ENCODE results near the gene GSS. TPM values are rescaled to one million over a fixed set of nuclear protein-coding genes. Genes with fewer than 3 reads are reported as not detected.

GSS gene
- total RNA-seq, 1 experiment from 2014 or later: 95.9 TPM

- ChIA-PET POLR2A (ENCODE audit: unreplicated experiment) (no interaction called here), CTCF (no interaction called here)
- no peak overlapping the region for H3K27ac ChIP-seq (ENCODE audit: low read length)
- no peak overlapping the region for H3K9ac ChIP-seq (ENCODE audit: low read length)
- ATAC-seq (no peak), DNase-seq (no peak)
- no peaks in the 10 kb centered on the region for H3K9me2 ChIP-seq (replicated peaks; ENCODE audit: low read length)
- H3K4me2 ChIP-seq (ENCODE audit: low read length): no peak overlapping the region
- H3K4me1 ChIP-seq (ENCODE audit: insufficient read depth, low read length): no peaks in the 10 kb centered on the region
- H4K20me1 ChIP-seq (ENCODE audit: low read length): no peaks in the 10 kb centered on the region
- no TSS peak for BruUV-seq (replicated peaks)
- peaks cover 55% of the 10 kb centered on the region for H3K36me3 ChIP-seq (ENCODE audit: low read depth, low read length)
- TF ChIP-seq EZH2phosphoT487 (IDR thresholded peaks at IDR 0.05; ENCODE audit: borderline replicate concordance, low read length): no peak
- TF ChIP-seq EZH2 (IDR thresholded peaks at IDR 0.05; ENCODE audit: low read length, unreplicated experiment): no peak
- no peak for TF ChIP-seq CTCF (conservative IDR thresholded peaks at IDR 0.05; ENCODE audit: low read depth, low read length)
- H3K4me3 ChIP-seq (ENCODE audit: low read length): no peak overlapping the region
- no peaks in the 10 kb centered on the region for H3F3A ChIP-seq (ENCODE audit: low read length, unreplicated experiment)
- intact Hi-C loops (cut with micrococcal nuclease): no loop called here
- H3K9me3 ChIP-seq (ENCODE audit: low read length): no peaks in the 10 kb centered on the region
- H3K79me2 ChIP-seq (ENCODE audit: low read length): no peaks in the 10 kb centered on the region
- H2AFZ ChIP-seq (ENCODE audit: low read length): no peak overlapping the region
- no peaks in the 10 kb centered on the region for H3K27me3 ChIP-seq (ENCODE audit: low read length)
These were observed 48.6 kb upstream of the GSS start for GRCh38 chr20:35004051-35004725.

DNA sequence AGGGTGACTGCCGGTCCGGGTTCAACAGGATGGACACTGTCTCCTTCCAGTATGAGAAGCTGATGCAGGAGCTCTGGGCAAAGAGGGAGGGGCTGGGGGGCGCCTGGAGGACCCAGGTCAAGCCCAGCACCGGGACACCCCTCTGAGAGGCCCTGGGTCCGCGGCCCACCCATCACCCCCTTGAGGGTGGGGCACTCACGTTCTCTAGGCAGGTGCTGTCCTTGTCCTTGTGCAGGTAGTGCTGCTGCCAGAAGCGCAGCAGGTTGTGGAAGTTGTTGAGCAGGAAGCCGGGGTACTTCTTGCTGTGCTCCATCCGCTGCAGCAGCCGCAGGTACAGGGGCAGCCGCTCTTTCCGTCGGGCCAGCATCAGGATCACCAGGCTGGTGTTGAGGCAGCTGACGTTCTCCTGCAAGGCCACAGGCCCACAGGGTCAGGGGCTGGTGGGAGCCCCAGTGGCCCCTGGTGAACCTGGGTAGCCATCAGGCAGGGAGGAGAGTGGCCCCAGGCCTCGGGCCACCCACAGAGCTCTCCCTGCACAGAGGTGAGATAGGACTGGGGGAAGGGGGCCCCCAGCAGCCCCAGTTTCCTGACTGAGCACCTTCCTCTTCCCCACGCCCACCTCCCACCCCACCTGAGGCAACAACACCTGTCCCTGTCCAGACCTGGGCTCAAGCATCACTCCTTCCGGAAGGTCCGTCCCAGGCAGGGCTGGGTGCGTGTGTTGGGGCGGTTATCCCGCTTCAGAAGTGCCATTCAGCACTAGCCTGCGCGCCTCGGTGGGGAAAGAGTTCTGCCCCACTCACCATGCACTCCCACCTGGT lies 47.8 kb upstream of the GSS start:
- Histone ChIP-seq H3K4me2 (ENCODE audit: low read length) (no peak overlapping the region), H3K9me2 (replicated peaks; ENCODE audit: low read length) (no peaks in the 10 kb centered on the region), H3K9ac (ENCODE audit: low read length) (no peak overlapping the region), H3F3A (ENCODE audit: low read length, unreplicated experiment) (no peaks in the 10 kb centered on the region), H3K9me3 (ENCODE audit: low read length) (no peaks in the 10 kb centered on the region), H3K79me2 (ENCODE audit: low read length) (no peaks in the 10 kb centered on the region), H3K4me3 (ENCODE audit: low read length) (no peak overlapping the region), H2AFZ (ENCODE audit: low read length) (no peak overlapping the region), H3K27ac (ENCODE audit: low read length) (no peak overlapping the region), H4K20me1 (ENCODE audit: low read length) (no peaks in the 10 kb centered on the region), H3K36me3 (ENCODE audit: low read depth, low read length) (peaks cover 48% of the 10 kb centered on the region), H3K4me1 (ENCODE audit: insufficient read depth, low read length) (no peaks in the 10 kb centered on the region), H3K27me3 (ENCODE audit: low read length) (no peaks in the 10 kb centered on the region)
- CTCF ChIA-PET: no interaction called here
- POLR2A ChIA-PET (ENCODE audit: unreplicated experiment): no interaction called here
- ATAC-seq: no peak
- TF ChIP-seq CTCF (conservative IDR thresholded peaks at IDR 0.05; ENCODE audit: low read depth, low read length): no peak
- TF ChIP-seq EZH2 (IDR thresholded peaks at IDR 0.05; ENCODE audit: low read length, unreplicated experiment): no peak
- TF ChIP-seq EZH2phosphoT487 (IDR thresholded peaks at IDR 0.05; ENCODE audit: borderline replicate concordance, low read length): no peak
- DNase-seq: no peak
- no TSS peak for BruUV-seq (replicated peaks)
- intact Hi-C loops (cut with micrococcal nuclease): no loop called here
